Heart left ventricle (tissue), 16 donors: ENCODE data around the gene FKBP8. TPM values are rescaled to one million over a fixed set of nuclear protein-coding genes. Genes with fewer than 3 reads are reported as not detected.

Experiments
- ATAC-seq, 4 donors: fragments of 200-7000 bp; cut with Tn5 transposase; one replicate each; pipeline ENCODE4 v1.9.1; 2020 to 2022; ENCODE audit warnings: moderate library complexity in 4 of 4, mild to moderate bottlenecking in 3 of 4, moderate number of reproducible peaks in 1 of 4
- DNase-seq, 5 donors: peaks; one replicate each; pipeline ENCODE4 v3.0.0-alpha.2; 2020
- H3K27ac ChIP-seq, 12 donors: fragments of 200-600 bp; sonication (generic) in 4 of 12; one replicate each; pipeline versions ENCODE4 v1.5.0 to v1.8.0; 2016 to 2022; ENCODE audit warnings: mild to moderate bottlenecking in 2 of 12
- H3K27me3 ChIP-seq, 9 donors: fragments of 200-600 bp; sonication (generic) in 2 of 9; one replicate each; pipeline versions ENCODE4 v1.5.1 to v1.8.0; 2016 to 2022; ENCODE audit warnings: mild to moderate bottlenecking in 3 of 9
- H3K36me3 ChIP-seq, 9 donors: fragments of 200-600 bp; sonication (generic) in 2 of 9; one replicate each; pipeline versions ENCODE4 v1.5.0 to v1.8.0; 2018 to 2022; ENCODE audit warnings: mild to moderate bottlenecking in 2 of 9
- H3K4me1 ChIP-seq, 12 donors: fragments of 200-600 bp; sonication (generic) in 4 of 12; one replicate each; pipeline versions ENCODE4 v1.5.0 to v1.8.0; 2016 to 2022; ENCODE audit warnings: mild to moderate bottlenecking in 3 of 12
- H3K4me3 ChIP-seq, 12 donors: fragments of 200-600 bp; sonication (generic) in 4 of 12; one replicate each; pipeline versions ENCODE4 v1.5.0 to v1.8.0; 2017 to 2022; ENCODE audit warnings: mild to moderate bottlenecking in 9 of 12, moderate library complexity in 4 of 12
- H3K9me3 ChIP-seq, 12 donors: fragments of 200-600 bp; sonication (generic) in 4 of 12; one replicate each; pipeline versions ENCODE4 v1.5.0 to v1.8.0; 2016 to 2022; ENCODE audit warnings: mild to moderate bottlenecking in 1 of 12
- POLR2A ChIP-seq, 2 donors: fragments of 450-650 bp; IDR thresholded peaks; one replicate each; pipeline ENCODE4 v1.6.1; 2017; ENCODE audit warnings: antibody characterized with exemption in 2 of 2, mild to moderate bottlenecking in 2 of 2, moderate library complexity in 2 of 2
- WGBS, 4 donors: extraction: QIAGEN DNeasy Blood & Tissue Kit in 2 of 4; methylation state at CpG; one replicate each; pipeline versions ENCODE4 v1.1.5 to v1.1.7; 2013 to 2018; 5-methylcytosine and 5-hydroxymethylcytosine counted together
- intact Hi-C, 10 donors: fragments of 100-400 bp; cut with DNase I; formaldehyde crosslinking; loops; one replicate each; pipeline versions ENCODE4 v1.11.1 to v1.14.2; 2022
- polyA plus RNA-seq, 2 donors: library from polyadenylated mRNA; stranded (reverse); fragments of 200-250 nt; gene quantifications; one replicate each; pipeline ENCODE4 v1.2.3, GENCODE V29; 2013
- total RNA-seq, 9 donors: library from RNA; depleted of rRNA in 2 of 9; stranded (reverse); fragments of >200 nt in 2 of 9; fragmentation: NEBNext Ultra II Directional in 3 of 9; extraction: Animal tissue kit (Norgen Biotek cat#: 25700) in 3 of 9; gene quantifications; one replicate each; pipeline versions ENCODE4 v1.1.0 to v1.2.4, GENCODE V29; 2016 to 2023
- TF ChIP-seq, protein P1 (sequence below), 12 donors: fragments of 200-600 bp; sonication (generic) in 4 of 12; IDR thresholded peaks; one replicate each; pipeline versions ENCODE4 v1.5.0 to v1.8.0; 2018 to 2022; ENCODE audit warnings: antibody characterized with exemption in 12 of 12, mild to moderate bottlenecking in 5 of 12
- donor health status: ischemic (EF 13 %, LVEDD 7.1; RV severe dilation, severe dysfunction).
- donor health status: healthy with polysubstance abuse.
- donor health status: DM: no; HTN: yes; CAD: no.
- donor health status: DM: no; HTN: no; CAD: no.
- donor health status: ischemic (EF 25% LVEDD 6.9; RV normal size, moderate dysfunction).
- donor health status: ischemic (EF 25% LVEDD 5.7; RV mildly dilated, moderate dysfunction).
- donor health status: healthy.
- donor health status: DM: yes; HTN: yes; CAD: no.
- donor health status: ischemic (EF 35%, LVEDD 5.7; RV mildly dilated, moderate dysfunction).
- donor health status: nonischemic (EF 11% LVEDD 7.7; RV severe dilation, severe dysfunction).
- donor health status: DM: yes; HTN: yes; CAD: no.
- donor health status: PGD.
- donor health status: ischemic (EF 29% LVEDD 5.4; RV normal size, mild dysfunction).
- donor health status: nonischemic (EF 23%, LVEDD 6.1; RV moderate dilation, normal function).

The FKBP8 gene
- total and polyA plus RNA-seq, 11 donors = 136 to 353 (median 157) TPM

DNA sequence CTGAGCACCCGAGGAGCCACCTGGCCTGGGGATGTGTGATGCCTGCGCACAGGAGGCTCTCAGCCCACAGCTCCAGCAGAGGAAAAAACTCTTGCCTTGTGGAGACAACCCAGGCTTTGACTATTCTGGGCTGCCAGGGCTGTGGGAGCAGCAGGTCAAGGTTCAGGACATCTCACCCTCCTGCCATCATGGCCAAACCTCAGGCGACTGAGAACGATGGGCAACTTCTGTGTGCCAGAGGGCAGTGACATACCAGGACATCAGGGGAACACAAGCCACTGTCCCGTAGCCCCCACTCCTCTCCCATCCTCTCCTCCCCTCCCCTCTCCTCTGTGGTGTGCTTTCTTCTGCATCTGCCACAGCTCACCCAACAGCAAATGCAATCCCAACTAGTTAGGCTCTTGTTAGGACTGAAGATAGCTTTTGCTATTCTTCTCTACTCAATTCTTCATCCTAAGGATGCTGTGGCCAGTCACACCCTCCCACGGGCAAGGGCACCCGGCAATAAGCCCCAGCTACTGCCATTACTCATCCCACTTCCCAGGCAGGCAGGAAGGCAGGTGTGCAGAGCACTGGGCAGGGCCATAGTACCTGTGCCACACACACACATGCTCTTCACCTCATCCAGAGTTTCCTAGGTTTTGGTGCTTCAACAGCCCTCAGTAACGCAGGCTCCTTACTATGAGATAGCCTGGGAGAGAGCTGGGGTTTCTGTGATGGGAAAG, 38.3 kb downstream of the FKBP8 start:
- Histone ChIP-seq H3K9me3 (no peaks in the 10 kb centered on the region), H3K4me1 (peaks cover 56 to 99% (median 95%) of the 10 kb centered on the region in 12 donors), H3K4me3 (no peak overlapping the region), H3K27ac (peak overlapping the region in 10 of 12 donors; percentile 14 to 93 (median 78)), H3K27me3 (no peaks in the 10 kb centered on the region), H3K36me3 (no peaks in the 10 kb centered on the region)
- no peak for ATAC-seq
- TF ChIP-seq POLR2A (IDR thresholded peaks at IDR 0.05) = no peak
- TF ChIP-seq, protein P1, sequence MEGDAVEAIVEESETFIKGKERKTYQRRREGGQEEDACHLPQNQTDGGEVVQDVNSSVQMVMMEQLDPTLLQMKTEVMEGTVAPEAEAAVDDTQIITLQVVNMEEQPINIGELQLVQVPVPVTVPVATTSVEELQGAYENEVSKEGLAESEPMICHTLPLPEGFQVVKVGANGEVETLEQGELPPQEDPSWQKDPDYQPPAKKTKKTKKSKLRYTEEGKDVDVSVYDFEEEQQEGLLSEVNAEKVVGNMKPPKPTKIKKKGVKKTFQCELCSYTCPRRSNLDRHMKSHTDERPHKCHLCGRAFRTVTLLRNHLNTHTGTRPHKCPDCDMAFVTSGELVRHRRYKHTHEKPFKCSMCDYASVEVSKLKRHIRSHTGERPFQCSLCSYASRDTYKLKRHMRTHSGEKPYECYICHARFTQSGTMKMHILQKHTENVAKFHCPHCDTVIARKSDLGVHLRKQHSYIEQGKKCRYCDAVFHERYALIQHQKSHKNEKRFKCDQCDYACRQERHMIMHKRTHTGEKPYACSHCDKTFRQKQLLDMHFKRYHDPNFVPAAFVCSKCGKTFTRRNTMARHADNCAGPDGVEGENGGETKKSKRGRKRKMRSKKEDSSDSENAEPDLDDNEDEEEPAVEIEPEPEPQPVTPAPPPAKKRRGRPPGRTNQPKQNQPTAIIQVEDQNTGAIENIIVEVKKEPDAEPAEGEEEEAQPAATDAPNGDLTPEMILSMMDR (IDR thresholded peaks at IDR 0.05) = no peak
- DNase-seq = no peak
- intact Hi-C loops = loop anchor here in 7 of 10 donors (5.0 kb wide), 3 partner anchors 33 to 43 kb away; no protein-coding TSS in a partner anchor
- WGBS, 4 donors = 72 to 79% (median 75%) methylated on average over 8 of the region's 8 CpGs

DNA sequence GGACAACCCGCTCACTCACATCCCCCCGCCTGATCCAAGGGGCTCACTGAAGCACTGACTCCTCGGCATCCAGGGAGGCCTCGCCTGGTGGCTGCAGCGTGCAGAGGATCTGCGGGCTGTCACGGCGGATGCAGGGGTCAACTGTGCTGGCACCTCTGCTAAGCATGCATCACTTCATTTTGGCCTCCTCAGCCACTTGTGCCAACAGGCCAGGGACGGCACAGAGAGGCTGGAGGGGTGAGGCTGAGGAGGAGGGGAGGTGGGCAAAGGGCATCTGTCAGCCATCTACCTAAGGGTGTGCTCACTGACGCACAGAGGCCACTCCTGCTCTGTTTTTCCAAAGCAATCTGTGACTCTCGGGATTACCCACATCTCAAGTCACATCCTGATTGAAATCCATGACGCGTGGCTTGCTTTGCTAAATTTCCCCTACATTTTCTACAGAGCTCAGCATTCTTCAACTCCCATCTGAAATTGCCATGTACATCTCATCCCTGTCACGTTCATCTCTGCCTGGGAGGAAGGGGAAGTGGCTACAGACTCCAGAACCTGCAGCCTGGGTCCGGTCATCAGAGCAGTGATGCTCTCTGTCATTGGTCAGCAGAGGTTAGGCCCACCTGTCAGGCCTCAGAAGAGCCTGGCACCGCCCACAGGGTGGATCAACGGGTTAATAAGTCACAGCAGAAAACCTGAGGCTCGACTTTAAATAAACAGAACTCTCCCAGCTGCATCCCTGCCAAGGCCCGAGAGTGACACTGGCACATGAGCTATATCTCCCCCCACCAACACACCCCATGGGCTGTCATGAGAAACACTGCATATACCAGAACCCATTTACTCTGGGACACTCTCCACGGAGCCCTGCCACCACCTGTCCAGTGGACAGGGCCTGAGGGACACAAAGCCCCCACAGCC, 39.1 kb downstream of the FKBP8 start:
- Histone ChIP-seq H3K9me3 (no peaks in the 10 kb centered on the region), H3K27me3 (no peaks in the 10 kb centered on the region), H3K4me1 (peaks cover 63 to 100% (median 98%) of the 10 kb centered on the region in 12 donors), H3K4me3 (no peak overlapping the region), H3K27ac (peak overlapping the region in 10 of 12 donors; percentile 43 to 93 (median 78)), H3K36me3 (no peaks in the 10 kb centered on the region)
- DNase-seq (no peak), ATAC-seq (no peak)
- TF ChIP-seq POLR2A (IDR thresholded peaks at IDR 0.05) = no peak
- TF ChIP-seq, protein P1 (IDR thresholded peaks at IDR 0.05) = no peak
- WGBS, 4 donors = 55 to 69% (median 66%) methylated on average over 20 of the region's 20 CpGs
- intact Hi-C loops = loop anchor here in 1 of 10 donors (5.0 kb wide), 1 partner anchor 37 kb away; no protein-coding TSS in a partner anchor

DNA sequence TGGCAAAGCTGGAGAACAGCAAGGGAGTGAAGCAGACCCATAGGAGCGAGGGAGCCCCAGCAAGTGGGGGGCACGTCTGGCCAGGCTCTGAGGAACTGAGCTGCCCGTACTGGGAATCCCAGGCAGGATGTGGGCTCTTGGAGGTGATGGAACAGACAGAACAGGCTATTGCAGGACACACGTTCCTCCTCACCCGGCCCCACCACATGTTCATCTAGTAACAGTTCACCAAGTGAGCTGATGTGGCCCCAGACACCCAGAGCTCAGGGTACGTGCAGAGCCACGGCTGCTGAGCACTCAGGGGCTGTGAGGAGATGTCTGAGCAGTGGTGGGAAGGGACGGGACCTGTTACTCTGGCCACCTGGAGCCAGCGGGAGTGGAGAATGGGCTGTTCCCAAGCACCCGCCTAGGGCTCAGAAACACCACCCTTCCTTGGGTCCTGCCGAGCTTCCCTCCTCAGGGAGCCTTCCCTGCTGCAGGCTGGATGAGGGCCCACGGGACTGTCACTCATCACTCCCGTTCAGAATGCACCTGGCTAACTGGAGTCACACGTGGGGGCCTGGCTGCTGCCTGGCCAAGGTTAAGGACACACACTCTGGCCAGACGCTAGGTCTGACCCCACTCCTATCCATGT, 39.9 kb downstream of the FKBP8 start:
- peaks cover 58 to 100% (median 100%) of the 10 kb centered on the region in 12 donors for H3K4me1 ChIP-seq
- ATAC-seq (no peak), DNase-seq (no peak)
- peak overlapping the region in 11 of 12 donors; percentile 18 to 93 (median 75) for H3K27ac ChIP-seq
- H3K27me3 ChIP-seq = no peaks in the 10 kb centered on the region
- intact Hi-C loops = loop anchor here in 1 of 10 donors (5.0 kb wide), 1 partner anchor 36 kb away; no protein-coding TSS in a partner anchor
- H3K36me3 ChIP-seq = no peaks in the 10 kb centered on the region
- no peak overlapping the region for H3K4me3 ChIP-seq
- no peak for TF ChIP-seq POLR2A (IDR thresholded peaks at IDR 0.05)
- TF ChIP-seq, protein P1 (IDR thresholded peaks at IDR 0.05) = no peak
- WGBS, 4 donors = 43 to 57% (median 52%) methylated on average over 11 to 15 of the region's 15 CpGs
- no peaks in the 10 kb centered on the region for H3K9me3 ChIP-seq
